ENCODE results near the gene EEF2KMT.

Gene EEF2KMT

GRCh38 chr16:5040451-5040850 is 57.1 kb downstream of the EEF2KMT start:
- no peak for DNase-seq

- DNase-seq = no peak
These were observed 61.1 kb downstream of the EEF2KMT start for GRCh38 chr16:5036228-5037156.

GRCh38 chr16:5035909-5036227 is 61.7 kb downstream of the EEF2KMT start:
- DNase-seq = no peak
